Stimulated activated memory B cell treated with anti-CD40 and anti-IgM and Interleukin-4, amounts not matched to agents 10 μg/mL and 1 μg/mL and 100 μg/mL, for 72 hours (primary cell): ENCODE measurements around the gene ADPRHL1.

Source experiments
- ATAC-seq: fragments of 150-1000 bp; cut with Tn5 transposase; 2 replicates; pipeline ENCODE4 v1.10.0; 2021
- H3K27ac Mint-ChIP-seq: one replicate; pipeline ENCODE4 v1.8.0; 2022; ENCODE audit warnings: mild to moderate bottlenecking, mixed read lengths
- H3K27me3 Mint-ChIP-seq: one replicate; pipeline ENCODE4 v1.8.0; 2022; ENCODE audit warnings: mixed read lengths
- H3K36me3 Mint-ChIP-seq: one replicate; pipeline ENCODE4 v1.8.0; 2022; ENCODE audit warnings: mixed read lengths
- H3K4me1 Mint-ChIP-seq: one replicate; pipeline ENCODE4 v1.8.0; 2022; ENCODE audit warnings: mixed read lengths
- H3K4me3 Mint-ChIP-seq: one replicate; pipeline ENCODE4 v1.8.0; 2022; ENCODE audit warnings: mild to moderate bottlenecking, moderate library complexity, mixed read lengths
- H3K9me3 Mint-ChIP-seq: one replicate; pipeline ENCODE4 v1.8.0; 2022; ENCODE audit warnings: mixed read lengths

The ADPRHL1 gene

GRCh38 chr13:113411216-113412023 is 41.9 kb downstream of the ADPRHL1 start:
- H3K27me3 Mint-ChIP-seq, result peaks cover 26% of the 10 kb centered on the region
- H3K36me3 Mint-ChIP-seq, result peaks cover 6% of the 10 kb centered on the region
- no peak overlapping the region for H3K27ac Mint-ChIP-seq
- peaks cover 17% of the 10 kb centered on the region for H3K4me1 Mint-ChIP-seq
- no peak for ATAC-seq
- H3K4me3 Mint-ChIP-seq, result no peak overlapping the region
- H3K9me3 Mint-ChIP-seq, result peaks cover 7% of the 10 kb centered on the region

- Mint-ChIP-seq H3K9me3 (peaks cover 7% of the 10 kb centered on the region), H3K4me3 (no peak overlapping the region), H3K27ac (no peak overlapping the region), H3K36me3 (peaks cover 6% of the 10 kb centered on the region), H3K27me3 (peaks cover 24% of the 10 kb centered on the region), H3K4me1 (peaks cover 17% of the 10 kb centered on the region)
- no peak for ATAC-seq
These were observed 42.7 kb downstream of the ADPRHL1 start for GRCh38 chr13:113410472-113411201.

- no peak overlapping the region for H3K4me3 Mint-ChIP-seq
- H3K27me3 Mint-ChIP-seq, result peaks cover 16% of the 10 kb centered on the region
- ATAC-seq, result no peak
- H3K36me3 Mint-ChIP-seq, result peaks cover 6% of the 10 kb centered on the region
- no peak overlapping the region for H3K27ac Mint-ChIP-seq
- peaks cover 7% of the 10 kb centered on the region for H3K9me3 Mint-ChIP-seq
- H3K4me1 Mint-ChIP-seq, result peaks cover 17% of the 10 kb centered on the region
These were observed 44.7 kb downstream of the ADPRHL1 start for GRCh38 chr13:113408562-113408961.

GRCh38 chr13:113407531-113408393 is 45.5 kb downstream of the ADPRHL1 start:
- peaks cover 17% of the 10 kb centered on the region for H3K4me1 Mint-ChIP-seq
- H3K4me3 Mint-ChIP-seq, result peak overlapping the region; percentile 65
- H3K36me3 Mint-ChIP-seq, result no peaks in the 10 kb centered on the region
- peak overlapping the region; percentile 84 for H3K27ac Mint-ChIP-seq
- ATAC-seq, result no peak
- H3K9me3 Mint-ChIP-seq, result peaks cover 3% of the 10 kb centered on the region
- peaks cover 13% of the 10 kb centered on the region for H3K27me3 Mint-ChIP-seq

- Mint-ChIP-seq H3K36me3 (no peaks in the 10 kb centered on the region), H3K4me1 (peaks cover 17% of the 10 kb centered on the region), H3K27ac (peak overlapping the region; percentile 84), H3K9me3 (peaks cover 3% of the 10 kb centered on the region), H3K4me3 (peak overlapping the region; percentile 65), H3K27me3 (peaks cover 19% of the 10 kb centered on the region)
- ATAC-seq, result no peak
These were observed 46.2 kb downstream of the ADPRHL1 start for GRCh38 chr13:113407103-113407530.

GRCh38 chr13:113406321-113407102 is 46.8 kb downstream of the ADPRHL1 start:
- peaks cover 24% of the 10 kb centered on the region for H3K27me3 Mint-ChIP-seq
- ATAC-seq, result no peak
- H3K4me3 Mint-ChIP-seq, result no peak overlapping the region
- H3K27ac Mint-ChIP-seq, result no peak overlapping the region
- peaks cover 3% of the 10 kb centered on the region for H3K9me3 Mint-ChIP-seq
- peaks cover 17% of the 10 kb centered on the region for H3K4me1 Mint-ChIP-seq
- H3K36me3 Mint-ChIP-seq, result no peaks in the 10 kb centered on the region

GRCh38 chr13:113405481-113406300 is 47.6 kb downstream of the ADPRHL1 start:
- Mint-ChIP-seq H3K27me3 (peaks cover 31% of the 10 kb centered on the region), H3K36me3 (no peaks in the 10 kb centered on the region), H3K27ac (no peak overlapping the region), H3K4me1 (peaks cover 17% of the 10 kb centered on the region), H3K4me3 (no peak overlapping the region), H3K9me3 (no peaks in the 10 kb centered on the region)
- ATAC-seq, result no peak

GRCh38 chr13:113404723-113405471 is 48.4 kb downstream of the ADPRHL1 start:
- H3K4me3 Mint-ChIP-seq, result no peak overlapping the region
- peaks cover 34% of the 10 kb centered on the region for H3K27me3 Mint-ChIP-seq
- no peak for ATAC-seq
- H3K27ac Mint-ChIP-seq, result no peak overlapping the region
- H3K4me1 Mint-ChIP-seq, result peaks cover 17% of the 10 kb centered on the region
- no peaks in the 10 kb centered on the region for H3K9me3 Mint-ChIP-seq
- H3K36me3 Mint-ChIP-seq, result no peaks in the 10 kb centered on the region

GRCh38 chr13:113404366-113404722 is 48.9 kb downstream of the ADPRHL1 start:
- Mint-ChIP-seq H3K27ac (no peak overlapping the region), H3K27me3 (peaks cover 40% of the 10 kb centered on the region), H3K9me3 (no peaks in the 10 kb centered on the region), H3K4me3 (no peak overlapping the region), H3K4me1 (peaks cover 13% of the 10 kb centered on the region), H3K36me3 (no peaks in the 10 kb centered on the region)
- no peak for ATAC-seq

- peak; percentile 22 for ATAC-seq
- peaks cover 8% of the 10 kb centered on the region for H3K4me1 Mint-ChIP-seq
- H3K4me3 Mint-ChIP-seq, result no peak overlapping the region
- H3K9me3 Mint-ChIP-seq, result no peaks in the 10 kb centered on the region
- H3K27me3 Mint-ChIP-seq, result peaks cover 45% of the 10 kb centered on the region
- no peak overlapping the region for H3K27ac Mint-ChIP-seq
- H3K36me3 Mint-ChIP-seq, result no peaks in the 10 kb centered on the region
These were observed 49.8 kb downstream of the ADPRHL1 start for GRCh38 chr13:113403255-113404104.

GRCh38 chr13:113402471-113403254 is 50.6 kb downstream of the ADPRHL1 start:
- ATAC-seq, result no peak
- Mint-ChIP-seq H3K9me3 (no peaks in the 10 kb centered on the region), H3K27ac (no peak overlapping the region), H3K27me3 (peaks cover 43% of the 10 kb centered on the region), H3K36me3 (no peaks in the 10 kb centered on the region), H3K4me1 (peaks cover 7% of the 10 kb centered on the region), H3K4me3 (no peak overlapping the region)
